CD4-positive, alpha-beta T cell (primary cell): Measurements from ENCODE around the gene SUGT1. TPM values are rescaled to one million over a fixed set of nuclear protein-coding genes. Genes with fewer than 3 reads are reported as not detected.

ENCODE experiments used
- ATAC-seq: fragments of 200-7000 bp; cut with Tn5 transposase; one replicate; pipeline ENCODE4 v1.10.0; 2022; ENCODE audit warnings: mild to moderate bottlenecking; ENCODE audit not compliant: poor library complexity
- CTCF ChIA-PET: fragments of 350-600 bp; sonication (Branson Sonifier 250); formaldehyde crosslinking; loops from one replicate; lab custom pipeline; 2021; ENCODE audit warnings: antibody characterized with exemption, inconsistent platforms; lab: Charles Lee
- POLR2A ChIA-PET: fragments of 350-600 bp; sonication (Branson Sonifier 250); formaldehyde crosslinking; loops from one replicate; lab custom pipeline; 2021; ENCODE audit warnings: antibody characterized with exemption, inconsistent platforms; lab: Charles Lee
- DNase-seq, 14 experiments: peaks; one replicate each; pipeline ENCODE4 v3.0.0-alpha.2; 2013 to 2020; ENCODE audit warnings: mixed read lengths in 2 of 14
- H3K27ac ChIP-seq, 2 donors: one replicate each; pipeline versions ENCODE4 v1.5.1 to v1.7.0; 2013; ENCODE audit warnings: low read length in 2 of 2, low read depth in 1 of 2, mild to moderate bottlenecking in 1 of 2
- H3K27me3 ChIP-seq, 2 experiments: 1 replicate in 1 of 2; 2 replicates in 1 of 2; pipeline versions ENCODE4 v1.6.1 to v1.7.0; 2013; ENCODE audit warnings: low read length in 2 of 2, control low read depth in 1 of 2, mild to moderate bottlenecking in 1 of 2, moderate library complexity in 1 of 2; ENCODE audit not compliant: insufficient read depth in 2 of 2, control insufficient read depth in 1 of 2
- H3K36me3 ChIP-seq: one replicate; pipeline ENCODE4 v1.6.1; 2013; ENCODE audit warnings: low read length, control low read depth; ENCODE audit not compliant: insufficient read depth
- H3K4me1 ChIP-seq: one replicate; pipeline ENCODE4 v1.6.1; 2013; ENCODE audit warnings: low read length, control low read depth; ENCODE audit not compliant: insufficient read depth
- H3K4me3 ChIP-seq: one replicate; pipeline ENCODE4 v1.5.1; 2013; ENCODE audit warnings: mild to moderate bottlenecking, low read length, moderate library complexity
- H3K9me3 ChIP-seq, 2 experiments: 1 replicate in 1 of 2; 2 replicates in 1 of 2; pipeline versions ENCODE4 v1.6.1 to v1.7.0; 2013; ENCODE audit warnings: low read length in 2 of 2, mild to moderate bottlenecking in 2 of 2, control low read depth in 1 of 2, moderate library complexity in 1 of 2; ENCODE audit not compliant: control insufficient read depth in 1 of 2, insufficient read depth in 1 of 2
- H3K27ac Mint-ChIP-seq: one replicate; pipeline ENCODE4 v1.8.0; 2020; ENCODE audit warnings: mixed read lengths
- H3K27me3 Mint-ChIP-seq: one replicate; pipeline ENCODE4 v1.8.0; 2021; ENCODE audit warnings: mixed read lengths
- H3K36me3 Mint-ChIP-seq: one replicate; pipeline ENCODE4 v1.8.0; 2021; ENCODE audit warnings: low read depth, mixed read lengths
- H3K4me1 Mint-ChIP-seq: one replicate; pipeline ENCODE4 v1.8.0; 2021; ENCODE audit warnings: low read depth, mixed read lengths
- H3K4me3 Mint-ChIP-seq: one replicate; pipeline ENCODE4 v1.8.0; 2020; ENCODE audit warnings: mild to moderate bottlenecking, mixed read lengths
- H3K9me3 Mint-ChIP-seq: one replicate; pipeline ENCODE4 v1.8.0; 2020; ENCODE audit warnings: mixed read lengths
- intact Hi-C, 2 experiments: fragments of 100-400 bp; cut with DNase I in 1 of 2; cut with micrococcal nuclease in 1 of 2; formaldehyde crosslinking; loops; one replicate each; pipeline versions ENCODE4 v1.15.1 to v1.9.0; 2023 to 2025; cut with DNase I, micrococcal nuclease
- total RNA-seq, 174 experiments: library from RNA in 2 of 174; stranded (reverse) in 2 of 174; gene quantifications; one replicate each; pipeline ENCODE4 v1.2.3 and lab custom pipeline; 2021 to 2026
- TF ChIP-seq, protein P1 (sequence below): fragments of 200-600 bp; IDR thresholded peaks from one replicate; pipeline ENCODE4 v1.8.0; 2022; ENCODE audit warnings: antibody characterized with exemption, mild to moderate bottlenecking

Gene SUGT1
- total RNA-seq, 2 experiments from 2014 or later: 18.5 to 20.1 TPM

DNA sequence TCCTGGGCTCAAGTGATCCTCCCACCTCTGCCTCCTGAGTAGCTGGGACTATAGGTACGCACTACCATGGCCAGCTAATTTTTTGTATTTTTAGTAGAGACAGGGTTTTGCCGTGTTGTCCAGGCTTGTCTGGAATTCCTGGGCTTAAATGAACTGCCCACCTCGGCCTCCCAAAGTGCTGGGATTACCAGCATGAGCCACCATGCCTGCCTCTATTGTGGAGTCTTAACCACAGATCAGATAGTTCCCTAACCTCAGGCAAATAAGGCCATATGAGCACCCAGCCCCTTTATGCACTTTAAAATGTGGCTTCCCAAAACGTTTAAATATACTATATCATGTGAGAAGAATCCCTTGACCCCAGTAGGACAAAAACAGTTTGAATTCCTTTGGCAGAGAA lies 70.5 kb downstream of the SUGT1 start:
- no peak for ATAC-seq
- H3K9me3 Mint-ChIP-seq: peaks cover 3% of the 10 kb centered on the region
- H3K4me1 Mint-ChIP-seq: no peaks in the 10 kb centered on the region
- peaks cover 24% of the 10 kb centered on the region for H3K27me3 Mint-ChIP-seq
- H3K36me3 ChIP-seq: no peaks in the 10 kb centered on the region
- no peaks in the 10 kb centered on the region for H3K4me1 ChIP-seq
- DNase-seq: no peak
- no peak overlapping the region for H3K4me3 Mint-ChIP-seq
- intact Hi-C loops: no loop called here
- POLR2A ChIA-PET: no interaction called here
- no peak overlapping the region for H3K27ac ChIP-seq
- no peak overlapping the region for H3K4me3 ChIP-seq
- CTCF ChIA-PET: no interaction called here
- H3K27me3 ChIP-seq: peaks cover 0 to 2% of the 10 kb centered on the region in 2 experiments
- peaks cover 0 to 25% of the 10 kb centered on the region in 2 experiments for H3K9me3 ChIP-seq
- TF ChIP-seq, protein P1, sequence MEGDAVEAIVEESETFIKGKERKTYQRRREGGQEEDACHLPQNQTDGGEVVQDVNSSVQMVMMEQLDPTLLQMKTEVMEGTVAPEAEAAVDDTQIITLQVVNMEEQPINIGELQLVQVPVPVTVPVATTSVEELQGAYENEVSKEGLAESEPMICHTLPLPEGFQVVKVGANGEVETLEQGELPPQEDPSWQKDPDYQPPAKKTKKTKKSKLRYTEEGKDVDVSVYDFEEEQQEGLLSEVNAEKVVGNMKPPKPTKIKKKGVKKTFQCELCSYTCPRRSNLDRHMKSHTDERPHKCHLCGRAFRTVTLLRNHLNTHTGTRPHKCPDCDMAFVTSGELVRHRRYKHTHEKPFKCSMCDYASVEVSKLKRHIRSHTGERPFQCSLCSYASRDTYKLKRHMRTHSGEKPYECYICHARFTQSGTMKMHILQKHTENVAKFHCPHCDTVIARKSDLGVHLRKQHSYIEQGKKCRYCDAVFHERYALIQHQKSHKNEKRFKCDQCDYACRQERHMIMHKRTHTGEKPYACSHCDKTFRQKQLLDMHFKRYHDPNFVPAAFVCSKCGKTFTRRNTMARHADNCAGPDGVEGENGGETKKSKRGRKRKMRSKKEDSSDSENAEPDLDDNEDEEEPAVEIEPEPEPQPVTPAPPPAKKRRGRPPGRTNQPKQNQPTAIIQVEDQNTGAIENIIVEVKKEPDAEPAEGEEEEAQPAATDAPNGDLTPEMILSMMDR: no peak
- H3K36me3 Mint-ChIP-seq: no peaks in the 10 kb centered on the region
- H3K27ac Mint-ChIP-seq: no peak overlapping the region

DNA sequence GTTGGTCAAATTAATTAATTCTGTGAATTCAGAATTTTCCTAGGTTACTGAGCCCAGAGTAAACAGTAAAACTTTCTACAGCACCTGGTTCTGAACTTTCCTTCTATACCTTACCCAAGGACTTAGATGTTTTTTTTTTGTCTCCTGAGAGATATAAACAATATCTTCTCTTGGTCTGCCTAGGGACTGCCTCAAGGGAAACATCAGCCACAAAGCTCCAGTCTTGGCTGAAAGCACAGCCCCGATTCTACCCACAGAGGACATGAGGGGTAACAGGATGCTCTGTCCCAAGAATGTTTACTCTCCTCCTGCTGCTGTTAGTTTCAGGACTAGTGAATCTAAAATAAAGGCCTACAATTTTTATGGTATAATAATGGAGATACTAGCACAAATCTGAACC lies 72.7 kb downstream of the SUGT1 start:
- intact Hi-C loops: no loop called here
- no peak overlapping the region for H3K4me3 ChIP-seq
- H3K9me3 ChIP-seq: peaks cover 0 to 25% of the 10 kb centered on the region in 2 experiments
- ATAC-seq: no peak
- ChIA-PET CTCF (interaction anchor here (1.0 kb wide), 1 partner anchor 8 kb away, joined by 4 read pairs; no protein-coding TSS in a partner anchor), POLR2A (no interaction called here)
- Mint-ChIP-seq H3K9me3 (peaks cover 3% of the 10 kb centered on the region), H3K27ac (no peak overlapping the region), H3K27me3 (peaks cover 19% of the 10 kb centered on the region), H3K4me1 (no peaks in the 10 kb centered on the region), H3K36me3 (no peaks in the 10 kb centered on the region), H3K4me3 (no peak overlapping the region)
- H3K36me3 ChIP-seq: no peaks in the 10 kb centered on the region
- TF ChIP-seq, protein P1: no peak
- no peaks in the 10 kb centered on the region for H3K4me1 ChIP-seq
- DNase-seq: no peak
- peaks cover 0 to 2% of the 10 kb centered on the region in 2 experiments for H3K27me3 ChIP-seq
- no peak overlapping the region for H3K27ac ChIP-seq

DNA sequence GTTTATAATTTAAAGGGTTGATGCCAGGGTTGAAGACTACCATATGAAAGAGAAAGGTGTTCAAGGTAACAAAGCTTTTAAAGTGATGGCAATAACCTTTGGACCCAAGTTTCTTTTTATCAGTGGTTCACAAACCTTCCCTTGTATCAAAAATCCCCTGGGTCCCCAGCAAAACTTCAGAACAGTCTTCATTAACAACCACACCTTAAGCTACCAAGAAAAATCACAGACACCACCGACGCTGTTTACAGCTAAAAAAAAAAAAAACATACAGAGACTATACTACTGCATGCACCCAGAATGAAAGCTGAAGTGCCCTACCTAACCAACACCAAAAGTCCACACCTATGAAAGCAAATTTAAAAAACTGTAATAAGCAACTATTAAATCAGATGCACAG lies 73.6 kb downstream of the SUGT1 start:
- Mint-ChIP-seq H3K27ac (no peak overlapping the region), H3K36me3 (no peaks in the 10 kb centered on the region), H3K4me1 (no peaks in the 10 kb centered on the region), H3K9me3 (peaks cover 3% of the 10 kb centered on the region), H3K4me3 (no peak overlapping the region), H3K27me3 (peaks cover 23% of the 10 kb centered on the region)
- ChIA-PET POLR2A (no interaction called here), CTCF (no interaction called here)
- intact Hi-C loops: no loop called here
- H3K27me3 ChIP-seq: peaks cover 0 to 2% of the 10 kb centered on the region in 2 experiments
- H3K27ac ChIP-seq: no peak overlapping the region
- H3K4me3 ChIP-seq: no peak overlapping the region
- peaks cover 0 to 16% of the 10 kb centered on the region in 2 experiments for H3K9me3 ChIP-seq
- no peaks in the 10 kb centered on the region for H3K4me1 ChIP-seq
- DNase-seq: no peak
- H3K36me3 ChIP-seq: no peaks in the 10 kb centered on the region
- ATAC-seq: no peak
- TF ChIP-seq, protein P1: no peak
